Loucy (cell line): ENCODE results near the gene WDPCP.
"Not testable (repeated sequence)": the region's sequence is repeated elsewhere in the genome, so short reads cannot be mapped to it uniquely, and the experiment has no call there.

Experiments
- H2AFZ ChIP-seq: fragments of 200-600 bp; sonication (generic); 2 replicates; pipeline ENCODE4 v1.6.0; 2016; ENCODE audit warnings: antibody characterized with exemption, mild to moderate bottlenecking, low read length, moderate library complexity
- H3F3A ChIP-seq: fragments of 200-600 bp; 2 replicates; pipeline ENCODE4 v1.6.0; 2016; ENCODE audit warnings: antibody characterized with exemption, low read depth, mild to moderate bottlenecking
- H3K27me3 ChIP-seq: fragments of 200-600 bp; sonication (generic); 2 replicates; pipeline ENCODE4 v1.6.1; 2014; ENCODE audit warnings: low read length, mild to moderate bottlenecking; ENCODE audit not compliant: insufficient read depth, poor library complexity, severe bottlenecking
- H3K36me3 ChIP-seq: fragments of 200-600 bp; sonication (generic); 2 replicates; pipeline ENCODE4 v1.6.1; 2016; ENCODE audit warnings: low read length; ENCODE audit not compliant: insufficient read depth
- H3K4me1 ChIP-seq: fragments of 200-600 bp; sonication (generic); 2 replicates; pipeline ENCODE4 v1.5.1; 2014; ENCODE audit warnings: low read length, mild to moderate bottlenecking; ENCODE audit not compliant: insufficient read depth, poor library complexity, severe bottlenecking
- H3K4me2 ChIP-seq: fragments of 200-600 bp; sonication (generic); 2 replicates; pipeline ENCODE4 v1.6.0; 2014; ENCODE audit warnings: antibody characterized with exemption, low read length, low read depth, mild to moderate bottlenecking; ENCODE audit not compliant: poor library complexity, severe bottlenecking
- H3K4me3 ChIP-seq: fragments of 200-600 bp; sonication (generic); 2 replicates; pipeline ENCODE4 v1.5.1; 2014; ENCODE audit warnings: low read length, mild to moderate bottlenecking, mixed read lengths; ENCODE audit not compliant: poor library complexity, severe bottlenecking
- H3K79me2 ChIP-seq: fragments of 200-600 bp; sonication (generic); 2 replicates; pipeline ENCODE4 v1.6.1; 2014; ENCODE audit warnings: low read length; ENCODE audit not compliant: insufficient read depth
- H3K9ac ChIP-seq: fragments of 200-600 bp; sonication (generic); 2 replicates; pipeline ENCODE4 v1.6.0; 2014; ENCODE audit warnings: mild to moderate bottlenecking, low read depth, low read length, moderate library complexity; ENCODE audit not compliant: poor library complexity, severe bottlenecking
- H3K9me2 ChIP-seq: fragments of 200-600 bp; sonication (generic); replicated peaks from 2 replicates; pipeline ENCODE4 v1.6.1; 2016; ENCODE audit warnings: low read depth, low read length, mixed read lengths
- H3K9me3 ChIP-seq: fragments of 200-600 bp; sonication (generic); 2 replicates; pipeline ENCODE4 v1.6.1; 2014; ENCODE audit warnings: mild to moderate bottlenecking, antibody characterized with exemption, low read length, low read depth; ENCODE audit not compliant: insufficient read depth
- H4K20me1 ChIP-seq: fragments of 200-600 bp; sonication (generic); 2 replicates; pipeline ENCODE4 v1.6.0; 2014; ENCODE audit warnings: antibody characterized with exemption, low read length, mild to moderate bottlenecking; ENCODE audit not compliant: insufficient read depth, poor library complexity, severe bottlenecking
- CTCF ChIP-seq: fragments of 200-600 bp; sonication (generic); conservative IDR thresholded peaks from 2 replicates; pipeline ENCODE4 v1.5.1; 2014; ENCODE audit warnings: mild to moderate bottlenecking, antibody characterized with exemption, low read length
- EZH2phosphoT487 ChIP-seq: fragments of 200-600 bp; IDR thresholded peaks from 2 replicates; pipeline ENCODE4 v1.6.1; 2018; ENCODE audit warnings: antibody characterized with exemption, mild to moderate bottlenecking, moderate library complexity, borderline replicate concordance

WDPCP gene

GRCh38 chr2:63159262-63159661 is 429.0 kb downstream of the WDPCP start:
- Histone ChIP-seq H2AFZ (no peak overlapping the region), H3K4me2 (no peak overlapping the region), H4K20me1 (no peaks in the 10 kb centered on the region), H3K27me3 (no peaks in the 10 kb centered on the region), H3K9me2 (no peaks in the 10 kb centered on the region), H3K4me1 (peaks cover 6% of the 10 kb centered on the region), H3K9me3 (peaks cover 5% of the 10 kb centered on the region), H3K79me2 (no peaks in the 10 kb centered on the region), H3F3A (no peaks in the 10 kb centered on the region), H3K36me3 (no peaks in the 10 kb centered on the region), H3K9ac (no peak overlapping the region), H3K4me3 (no peak overlapping the region)
- TF ChIP-seq CTCF = no peak
- no peak for TF ChIP-seq EZH2phosphoT487

- peaks cover 16% of the 10 kb centered on the region; the same call in 1 of the 2 replicates for H3K9me3 ChIP-seq
- not testable (repeated sequence) for H2AFZ ChIP-seq, H3K79me2 ChIP-seq, H3K4me3 ChIP-seq, H4K20me1 ChIP-seq, H3K9ac ChIP-seq, H3K9me2 ChIP-seq, H3K27me3 ChIP-seq, H3F3A ChIP-seq, H3K4me1 ChIP-seq, H3K36me3 ChIP-seq, H3K4me2 ChIP-seq
These were observed 451.6 kb downstream of the WDPCP start for GRCh38 chr2:63136683-63137082.

GRCh38 chr2:63132020-63132419 is 456.3 kb downstream of the WDPCP start:
- Histone ChIP-seq H3K4me2 (no peak overlapping the region), H3K4me1 (peaks cover 4% of the 10 kb centered on the region), H4K20me1 (no peaks in the 10 kb centered on the region), H3F3A (no peaks in the 10 kb centered on the region), H3K27me3 (no peaks in the 10 kb centered on the region), H3K9me3 (peaks cover 11% of the 10 kb centered on the region; the same call in 1 of the 2 replicates), H3K9ac (no peak overlapping the region), H3K79me2 (no peaks in the 10 kb centered on the region), H3K36me3 (no peaks in the 10 kb centered on the region), H3K4me3 (no peak overlapping the region), H2AFZ (no peak overlapping the region), H3K9me2 (no peaks in the 10 kb centered on the region)
- TF ChIP-seq EZH2phosphoT487 (no peak), CTCF (no peak)

GRCh38 chr2:63131196-63131595 is 457.1 kb downstream of the WDPCP start:
- peaks cover 4% of the 10 kb centered on the region for H3K4me1 ChIP-seq
- H3K9me2 ChIP-seq = no peaks in the 10 kb centered on the region
- no peaks in the 10 kb centered on the region for H3F3A ChIP-seq
- no peak overlapping the region for H3K4me3 ChIP-seq
- H4K20me1 ChIP-seq = no peaks in the 10 kb centered on the region
- no peak overlapping the region for H3K4me2 ChIP-seq
- peaks cover 8% of the 10 kb centered on the region; the same call in 1 of the 2 replicates for H3K9me3 ChIP-seq
- H3K9ac ChIP-seq = no peak overlapping the region
- no peak overlapping the region for H2AFZ ChIP-seq
- no peak for TF ChIP-seq CTCF
- TF ChIP-seq EZH2phosphoT487 = no peak
- H3K27me3 ChIP-seq = no peaks in the 10 kb centered on the region
- H3K36me3 ChIP-seq = no peaks in the 10 kb centered on the region
- no peaks in the 10 kb centered on the region for H3K79me2 ChIP-seq
